Kidney (tissue), 14 donors: ENCODE results near the gene CD200. TPM values are rescaled to one million over a fixed set of nuclear protein-coding genes. Genes with fewer than 3 reads are reported as not detected.

Experiments
- DNase-seq, 5 donors: peaks; one replicate each; pipeline ENCODE4 v3.0.0-alpha.2; 2013 to 2020
- FAIRE-seq: peaks from 2 replicates; lab custom pipeline; 2012; peaks lifted over from hg19 to GRCh38; lab: Jason Lieb, UNC
- H3K27ac ChIP-seq, 2 donors: one replicate each; pipeline ENCODE4 v1.7.0; 2013; ENCODE audit warnings: low read depth in 2 of 2, low read length in 2 of 2, inconsistent platforms in 1 of 2
- H3K27me3 ChIP-seq: one replicate; pipeline ENCODE4 v1.7.1; 2013; ENCODE audit warnings: low read length, inconsistent platforms; ENCODE audit not compliant: control insufficient read depth, insufficient read depth
- H3K36me3 ChIP-seq, 3 donors: one replicate each; pipeline versions ENCODE4 v1.7.0 to v1.7.1; 2013; ENCODE audit warnings: low read length in 3 of 3, control low read depth in 1 of 3, inconsistent platforms in 1 of 3; ENCODE audit not compliant: insufficient read depth in 3 of 3, control insufficient read depth in 2 of 3
- H3K4me1 ChIP-seq, 3 donors: one replicate each; pipeline versions ENCODE4 v1.7.0 to v1.7.1; 2013; ENCODE audit warnings: low read length in 3 of 3, inconsistent platforms in 1 of 3, low read depth in 1 of 3; ENCODE audit not compliant: control insufficient read depth in 2 of 3, insufficient read depth in 2 of 3
- H3K4me3 ChIP-seq, 3 donors: one replicate each; pipeline versions ENCODE4 v1.7.0 to v1.8.1; 2013; ENCODE audit warnings: low read length in 3 of 3, control low read depth in 1 of 3, inconsistent platforms in 1 of 3
- H3K9ac ChIP-seq, 3 donors: one replicate each; pipeline versions ENCODE4 v1.7.0 to v1.7.1; 2013; ENCODE audit warnings: low read length in 3 of 3, control low read depth in 1 of 3, inconsistent platforms in 1 of 3
- H3K9me3 ChIP-seq, 3 donors: one replicate each; pipeline versions ENCODE4 v1.7.0 to v1.7.1; 2013; ENCODE audit warnings: low read length in 3 of 3, control low read depth in 1 of 3, inconsistent platforms in 1 of 3; ENCODE audit not compliant: control insufficient read depth in 2 of 3, insufficient read depth in 1 of 3
- CTCF ChIP-seq: IDR thresholded peaks from 3 replicates; pipeline ENCODE4 v1.5.1; 2012; ENCODE audit warnings: mild to moderate bottlenecking, moderate library complexity, borderline replicate concordance; ENCODE audit not compliant: insufficient read depth; ENCODE audit errors: extremely low read depth
- intact Hi-C: fragments of 100-400 bp; cut with DNase I; formaldehyde crosslinking; loops from one replicate; pipeline ENCODE4 v1.11.1; 2022
- polyA plus RNA-seq: library from polyadenylated mRNA; stranded (reverse); fragments of 350-450 nt; fragmentation: Illumina TruSeq; extraction: RNeasy Lipid Tissue Mini Kit (QIAGEN cat#74804); gene quantifications from one replicate; pipeline ENCODE4 v1.2.3, GENCODE V29; 2014; ENCODE audit warnings: low read depth, low replicate concordance; ENCODE audit not compliant: insufficient read depth
- total RNA-seq: library from RNA; stranded (reverse); fragmentation: NEBNext Ultra II Directional; extraction: Animal tissue kit (Norgen Biotek cat#: 25700); gene quantifications from one replicate; pipeline ENCODE4 v1.2.1, GENCODE V29; 2021
- donor health status: control.
- donor health status: control.
- donor health status: control.
- donor health status: control.
- donor health status: control.
- donor health status: DM: yes; HTN: yes; CAD: no.
- donor health status: Normal renal cell carcinoma (clear cell type).

Gene CD200
- total and polyA plus RNA-seq, 2 donors from 2014 or later, result 8.5 to 16.8 TPM

GRCh38 chr3:112333381-112334317, 693 bp downstream of the CD200 start:
- peak overlapping the region; percentile 69 to 91 (median 69) for H3K4me3 ChIP-seq
- FAIRE-seq, result no peak
- no peaks in the 10 kb centered on the region for H3K36me3 ChIP-seq
- H3K4me1 ChIP-seq, result peaks cover 0 to 2% (median 0%) of the 10 kb centered on the region in 3 donors
- H3K9ac ChIP-seq, result peak overlapping the region; percentile 29 to 94 (median 55)
- no peak for TF ChIP-seq CTCF
- peak in 3 of 5 donors; percentile 55 to 90 (median 88) for DNase-seq
- no peaks in the 10 kb centered on the region for H3K27me3 ChIP-seq
- intact Hi-C loops, result no loop called here
- H3K9me3 ChIP-seq, result no peaks in the 10 kb centered on the region
- peak overlapping the region; percentile 55 to 67 for H3K27ac ChIP-seq

- FAIRE-seq (no peak), DNase-seq (peak in 2 of 5 donors; percentile 34 to 47)
- TF ChIP-seq CTCF, result no peak
- no peaks in the 10 kb centered on the region for H3K9me3 ChIP-seq
- H3K27me3 ChIP-seq, result no peaks in the 10 kb centered on the region
- H3K4me3 ChIP-seq, result peak overlapping the region in 2 of 3 donors; percentile 69 to 91
- intact Hi-C loops, result no loop called here
- peak overlapping the region in 1 of 3 donors; percentile 94 for H3K9ac ChIP-seq
- H3K36me3 ChIP-seq, result no peaks in the 10 kb centered on the region
- H3K4me1 ChIP-seq, result peaks cover 0 to 2% (median 0%) of the 10 kb centered on the region in 3 donors
- H3K27ac ChIP-seq, result peak overlapping the region in 1 of 2 donors; percentile 14
Observed at GRCh38 chr3:112334691-112335433, 1.9 kb downstream of the CD200 start.

GRCh38 chr3:112335434-112335781, 2.5 kb downstream of the CD200 start:
- DNase-seq (no peak), FAIRE-seq (no peak)
- Histone ChIP-seq H3K4me3 (no peak overlapping the region), H3K27me3 (no peaks in the 10 kb centered on the region), H3K9ac (no peak overlapping the region), H3K9me3 (no peaks in the 10 kb centered on the region), H3K27ac (no peak overlapping the region), H3K36me3 (no peaks in the 10 kb centered on the region), H3K4me1 (peaks cover 0 to 2% (median 0%) of the 10 kb centered on the region in 3 donors)
- intact Hi-C loops, result no loop called here
- no peak for TF ChIP-seq CTCF
